ENCODE measurements around the gene TSPAN18. TPM values are rescaled to one million over a fixed set of nuclear protein-coding genes. Genes with fewer than 3 reads are reported as not detected.

The TSPAN18 gene
- total RNA-seq, 2 experiments from 2014 or later, result 0.85 to 0.92 TPM

GRCh38 chr11:44831605-44832394 lies 105.0 kb downstream of the TSPAN18 start:
- ChIA-PET CTCF (interaction anchor here (1.1 to 1.2 kb wide), 2 partner anchors 10 to 273 kb away, joined by 3 read pairs; no protein-coding TSS in a partner anchor), POLR2A (no interaction called here)
- H3K9me3 Mint-ChIP-seq, result no peaks in the 10 kb centered on the region
- H3K4me1 Mint-ChIP-seq (ENCODE audit: low read depth), result no peaks in the 10 kb centered on the region
- intact Hi-C loops (cut with micrococcal nuclease), result no loop called here
- H3K27me3 Mint-ChIP-seq, result peaks cover 3% of the 10 kb centered on the region
- H3K36me3 Mint-ChIP-seq (ENCODE audit: low read depth), result no peaks in the 10 kb centered on the region
- no peak overlapping the region for H3K27ac Mint-ChIP-seq
- ATAC-seq (no peak), DNase-seq (no peak)
- no peak overlapping the region for H3K4me3 Mint-ChIP-seq
- no peak for TF ChIP-seq CTCF (IDR thresholded peaks at IDR 0.05)

GRCh38 chr11:44832452-44832851 lies 105.7 kb downstream of the TSPAN18 start:
- no peak overlapping the region for H3K4me3 Mint-ChIP-seq
- no peaks in the 10 kb centered on the region for H3K4me1 Mint-ChIP-seq (ENCODE audit: low read depth)
- POLR2A ChIA-PET, result no interaction called here
- H3K27me3 Mint-ChIP-seq, result peaks cover 5% of the 10 kb centered on the region
- H3K27ac Mint-ChIP-seq, result no peak overlapping the region
- H3K36me3 Mint-ChIP-seq (ENCODE audit: low read depth), result no peaks in the 10 kb centered on the region
- ATAC-seq, result no peak
- DNase-seq, result no peak
- intact Hi-C loops (cut with micrococcal nuclease), result no loop called here
- no peaks in the 10 kb centered on the region for H3K9me3 Mint-ChIP-seq
- TF ChIP-seq CTCF (IDR thresholded peaks at IDR 0.05), result no peak
- CTCF ChIA-PET, result no interaction called here

GRCh38 chr11:44833221-44833876 lies 106.6 kb downstream of the TSPAN18 start:
- Mint-ChIP-seq H3K27ac (no peak overlapping the region), H3K4me1 (ENCODE audit: low read depth) (no peaks in the 10 kb centered on the region), H3K36me3 (ENCODE audit: low read depth) (no peaks in the 10 kb centered on the region), H3K4me3 (no peak overlapping the region), H3K9me3 (no peaks in the 10 kb centered on the region), H3K27me3 (peaks cover 5% of the 10 kb centered on the region)
- DNase-seq (no peak), ATAC-seq (no peak)
- no peak for TF ChIP-seq CTCF (IDR thresholded peaks at IDR 0.05)
- ChIA-PET CTCF (interaction anchor here (0.7 to 1.2 kb wide), 2 partner anchors 14 to 57 kb away, joined by 3 to 4 read pairs; no protein-coding TSS in a partner anchor), POLR2A (no interaction called here)
- intact Hi-C loops (cut with micrococcal nuclease), result no loop called here

GRCh38 chr11:44833877-44834452 lies 107.2 kb downstream of the TSPAN18 start:
- DNase-seq (no peak), ATAC-seq (no peak)

More at GRCh38 chr11:44833877-44834452, 107.2 kb downstream of the TSPAN18 start:
- Mint-ChIP-seq H3K27ac (no peak overlapping the region), H3K36me3 (ENCODE audit: low read depth) (no peaks in the 10 kb centered on the region), H3K27me3 (peaks cover 5% of the 10 kb centered on the region), H3K4me3 (no peak overlapping the region), H3K9me3 (no peaks in the 10 kb centered on the region), H3K4me1 (ENCODE audit: low read depth) (no peaks in the 10 kb centered on the region)
- ChIA-PET CTCF (interaction anchor here (0.7 to 1.2 kb wide), 2 partner anchors 13 to 58 kb away, joined by 3 to 4 read pairs; no protein-coding TSS in a partner anchor), POLR2A (interaction anchor here (1.4 kb wide), 1 partner anchor 18 kb away, joined by 3 read pairs; no protein-coding TSS in a partner anchor)
- TF ChIP-seq CTCF (IDR thresholded peaks at IDR 0.05), result no peak
- intact Hi-C loops (cut with micrococcal nuclease), result no loop called here

Measured in activated CD8-positive, alpha-beta T cell treated with anti-CD3 and anti-CD28 coated beads for 36 hours (primary cell).